Fibroblast of villous mesenchyme (primary cell): ENCODE results near the gene GBA3. TPM values are rescaled to one million over a fixed set of nuclear protein-coding genes. Genes with fewer than 3 reads are reported as not detected.
A peak's percentile ranks its signal among the peaks of the same experiment; 100 is the strongest.

Source experiments
- DNase-seq: peaks from one replicate; pipeline ENCODE4 v3.0.0-alpha.2; 2010; ENCODE audit warnings: low read depth
- H3K4me3 ChIP-seq: 2 replicates; pipeline ENCODE4 v1.5.1; 2011; ENCODE audit warnings: low read depth, mild to moderate bottlenecking, low read length
- CTCF ChIP-seq: IDR thresholded peaks from 2 replicates; pipeline ENCODE4 v1.5.1; 2012; ENCODE audit warnings: low read depth, mild to moderate bottlenecking, low read length; ENCODE audit not compliant: insufficient read depth
- total RNA-seq: library from RNA; depleted of rRNA; stranded (reverse); fragments of >200 nt; gene quantifications from 2 replicates; pipeline ENCODE4 v1.2.3, GENCODE V29; 2012

Gene GBA3
- total RNA-seq, 1 donor = not detected

- no peak for DNase-seq
- no peak for TF ChIP-seq CTCF
- no peak overlapping the region for H3K4me3 ChIP-seq
Measured at GRCh38 chr4:22676063-22676462, 16.7 kb upstream of the GBA3 start.

GRCh38 chr4:22677780-22678179 lies 15.0 kb upstream of the GBA3 start:
- H3K4me3 ChIP-seq = no peak overlapping the region
- no peak for TF ChIP-seq CTCF

GRCh38 chr4:22678940-22679854 lies 13.5 kb upstream of the GBA3 start:
- TF ChIP-seq CTCF = no peak
- DNase-seq = peak; percentile 10
- no peak overlapping the region for H3K4me3 ChIP-seq

More at GRCh38 chr4:22677780-22678179, 15.0 kb upstream of the GBA3 start:
- no peak for DNase-seq

- no peak overlapping the region for H3K4me3 ChIP-seq
- DNase-seq = no peak
- no peak for TF ChIP-seq CTCF
Measured at GRCh38 chr4:22680065-22680642, 12.6 kb upstream of the GBA3 start.

- H3K4me3 ChIP-seq = no peak overlapping the region
- TF ChIP-seq CTCF = no peak
- DNase-seq = no peak
Measured at GRCh38 chr4:22683726-22684125, 9.0 kb upstream of the GBA3 start.

GRCh38 chr4:22686141-22686540 lies 6.6 kb upstream of the GBA3 start:
- no peak for TF ChIP-seq CTCF
- no peak overlapping the region for H3K4me3 ChIP-seq
- no peak for DNase-seq
